Nephron (organoid): ENCODE data around the gene SLC1A1.

ENCODE experiments used
- H3K27ac Mint-ChIP-seq, 3 experiments: 2 replicates each; pipeline ENCODE4 v1.8.0; 2020; ENCODE audit warnings: mixed read lengths in 3 of 3, mild to moderate bottlenecking in 2 of 3, moderate library complexity in 1 of 3
- H3K27me3 Mint-ChIP-seq: 2 replicates; pipeline ENCODE4 v1.8.0; 2021; ENCODE audit warnings: low read depth, mild to moderate bottlenecking, moderate library complexity, mixed read lengths
- H3K36me3 Mint-ChIP-seq: 2 replicates; pipeline ENCODE4 v1.8.0; 2020; ENCODE audit warnings: low read depth, mixed read lengths
- H3K4me1 Mint-ChIP-seq: 2 replicates; pipeline ENCODE4 v1.8.0; 2020; ENCODE audit warnings: mixed read lengths
- H3K4me3 Mint-ChIP-seq, 3 experiments: 2 replicates each; pipeline ENCODE4 v1.8.0; 2020; ENCODE audit warnings: mild to moderate bottlenecking in 3 of 3, mixed read lengths in 3 of 3, moderate library complexity in 2 of 3
- H3K9me3 Mint-ChIP-seq: 2 replicates; pipeline ENCODE4 v1.8.0; 2020; ENCODE audit warnings: mixed read lengths
- CTCF ChIP-seq, 3 experiments: fragments of 200-600 bp; sonication (generic); IDR thresholded peaks; one replicate each; pipeline ENCODE4 v1.5.0; 2021; ENCODE audit warnings: antibody characterized with exemption in 3 of 3; ENCODE audit not compliant: unreplicated experiment in 3 of 3

The SLC1A1 gene

GRCh38 chr9:4489919-4490704, at the start of gene SLC1A1:
SLC1A1 (plus strand) TSS chr9:4490468; CDS start chr9:4490680, 212 bp downstream.
- Mint-ChIP-seq H3K9me3 (no peaks in the 10 kb centered on the region), H3K27me3 (peaks cover 60% of the 10 kb centered on the region), H3K27ac (peak within 1 kb of the TSS; percentile 56 to 90 (median 59)), H3K4me3 (peak within 1 kb of the TSS; percentile 90 to 93 (median 91)), H3K36me3 (no peaks in the 10 kb centered on the region), H3K4me1 (peaks cover 18% of the 10 kb centered on the region)
- TF ChIP-seq CTCF (IDR thresholded peaks at IDR 0.05; ENCODE audit: unreplicated experiment in 3 of 3): no peak

GRCh38 chr9:4442806-4443205, 47.5 kb upstream of the SLC1A1 start:
- no peak overlapping the region for H3K4me3 Mint-ChIP-seq
- TF ChIP-seq CTCF (IDR thresholded peaks at IDR 0.05; ENCODE audit: unreplicated experiment in 3 of 3): no peak
- H3K27ac Mint-ChIP-seq: no peak overlapping the region
- H3K36me3 Mint-ChIP-seq: no peaks in the 10 kb centered on the region
- no peaks in the 10 kb centered on the region for H3K27me3 Mint-ChIP-seq
- peaks cover 10% of the 10 kb centered on the region for H3K9me3 Mint-ChIP-seq
- H3K4me1 Mint-ChIP-seq: no peaks in the 10 kb centered on the region

- Mint-ChIP-seq H3K27ac (no peak overlapping the region), H3K36me3 (no peaks in the 10 kb centered on the region), H3K4me3 (no peak overlapping the region), H3K4me1 (no peaks in the 10 kb centered on the region), H3K9me3 (peaks cover 13% of the 10 kb centered on the region), H3K27me3 (no peaks in the 10 kb centered on the region)
- no peak for TF ChIP-seq CTCF (IDR thresholded peaks at IDR 0.05; ENCODE audit: unreplicated experiment in 3 of 3)
These were observed 46.8 kb upstream of the SLC1A1 start for GRCh38 chr9:4443439-4443838.

GRCh38 chr9:4461437-4461836, 28.8 kb upstream of the SLC1A1 start:
- H3K27ac Mint-ChIP-seq: no peak overlapping the region
- no peaks in the 10 kb centered on the region for H3K27me3 Mint-ChIP-seq
- no peak overlapping the region for H3K4me3 Mint-ChIP-seq
- peaks cover 6% of the 10 kb centered on the region for H3K36me3 Mint-ChIP-seq
- peaks cover 8% of the 10 kb centered on the region for H3K9me3 Mint-ChIP-seq
- no peaks in the 10 kb centered on the region for H3K4me1 Mint-ChIP-seq
- TF ChIP-seq CTCF (IDR thresholded peaks at IDR 0.05; ENCODE audit: unreplicated experiment in 3 of 3): no peak

- Mint-ChIP-seq H3K4me3 (no peak overlapping the region), H3K9me3 (peaks cover 8% of the 10 kb centered on the region), H3K4me1 (no peaks in the 10 kb centered on the region), H3K36me3 (peaks cover 6% of the 10 kb centered on the region), H3K27me3 (no peaks in the 10 kb centered on the region), H3K27ac (no peak overlapping the region)
- no peak for TF ChIP-seq CTCF (IDR thresholded peaks at IDR 0.05; ENCODE audit: unreplicated experiment in 3 of 3)
These were observed 26.4 kb upstream of the SLC1A1 start for GRCh38 chr9:4463824-4464223.
